GM21381 (cell line): ENCODE data around the gene FAM9B.

Source experiments
- ATAC-seq: cut with Tn5 transposase; IDR thresholded peaks from one replicate; pipeline ENCODE4 v1.9.1; 2021; ENCODE audit warnings: mild to moderate bottlenecking, moderate library complexity; ENCODE audit not compliant: unreplicated experiment

Gene FAM9B

GRCh38 chrX:8981723-8982122 lies 52.2 kb downstream of the FAM9B start:
- ATAC-seq: no peak

- no peak for ATAC-seq
These were observed 53.2 kb downstream of the FAM9B start for GRCh38 chrX:8980756-8981155.
